HG03571 (cell line): ENCODE measurements around the gene GABRR2.

ENCODE experiments used
- ATAC-seq: cut with Tn5 transposase; IDR thresholded peaks from one replicate; pipeline ENCODE4 v1.9.1; 2021; ENCODE audit not compliant: unreplicated experiment

The GABRR2 gene

GRCh38 chr6:89315249-89315885 is at the start of gene GABRR2:
Gene GABRR2 (minus strand): TSS chr6:89315299. CDS start chr6:89315165, 134 bp downstream.
- ATAC-seq: no peak

- ATAC-seq: no peak
These were observed 49.5 kb upstream of the GABRR2 start for GRCh38 chr6:89364586-89364985.

GRCh38 chr6:89361171-89361570 is 46.1 kb upstream of the GABRR2 start:
- ATAC-seq: no peak

- peak; percentile 47 for ATAC-seq
These were observed 45.4 kb upstream of the GABRR2 start for GRCh38 chr6:89360415-89360999.

- ATAC-seq: no peak
These were observed 44.5 kb upstream of the GABRR2 start for GRCh38 chr6:89359561-89359960.

GRCh38 chr6:89357390-89357789 is 42.3 kb upstream of the GABRR2 start:
- ATAC-seq: no peak

- ATAC-seq: no peak
These were observed 41.6 kb upstream of the GABRR2 start for GRCh38 chr6:89356642-89357170.

- ATAC-seq: no peak
These were observed 40.6 kb upstream of the GABRR2 start for GRCh38 chr6:89355511-89356194.

GRCh38 chr6:89353702-89354392 is 38.7 kb upstream of the GABRR2 start:
- ATAC-seq: no peak

GRCh38 chr6:89353118-89353556 is 38.0 kb upstream of the GABRR2 start:
- ATAC-seq: no peak

- ATAC-seq: peak; percentile 32
These were observed 37.4 kb upstream of the GABRR2 start, which contains the start of gene UBE2J1 for GRCh38 chr6:89352278-89353117. Gene UBE2J1 (minus strand): TSS chr6:89352722. CDS start chr6:89352569, 153 bp downstream.

GRCh38 chr6:89351671-89352277 is 36.7 kb upstream of the GABRR2 start:
- no peak for ATAC-seq

- peak; percentile 36 for ATAC-seq
These were observed 35.3 kb upstream of the GABRR2 start for GRCh38 chr6:89350281-89350966.

GRCh38 chr6:89348372-89348771 is 33.3 kb upstream of the GABRR2 start:
- ATAC-seq: no peak

- no peak for ATAC-seq
These were observed 32.7 kb upstream of the GABRR2 start for GRCh38 chr6:89347825-89348224.

- ATAC-seq: no peak
These were observed 31.3 kb upstream of the GABRR2 start for GRCh38 chr6:89346433-89346832.

- ATAC-seq: no peak
These were observed 24.5 kb upstream of the GABRR2 start for GRCh38 chr6:89339565-89339964.

GRCh38 chr6:89335164-89335563 is 20.1 kb upstream of the GABRR2 start:
- ATAC-seq: no peak

- no peak for ATAC-seq
These were observed 15.8 kb upstream of the GABRR2 start for GRCh38 chr6:89330910-89331309.
